Measurements from ENCODE around the gene SERPINA12. TPM values are rescaled to one million over a fixed set of nuclear protein-coding genes. Genes with fewer than 3 reads are reported as not detected.

The SERPINA12 gene
- polyA plus RNA-seq, 1 donor from 2014 or later = not detected

DNA sequence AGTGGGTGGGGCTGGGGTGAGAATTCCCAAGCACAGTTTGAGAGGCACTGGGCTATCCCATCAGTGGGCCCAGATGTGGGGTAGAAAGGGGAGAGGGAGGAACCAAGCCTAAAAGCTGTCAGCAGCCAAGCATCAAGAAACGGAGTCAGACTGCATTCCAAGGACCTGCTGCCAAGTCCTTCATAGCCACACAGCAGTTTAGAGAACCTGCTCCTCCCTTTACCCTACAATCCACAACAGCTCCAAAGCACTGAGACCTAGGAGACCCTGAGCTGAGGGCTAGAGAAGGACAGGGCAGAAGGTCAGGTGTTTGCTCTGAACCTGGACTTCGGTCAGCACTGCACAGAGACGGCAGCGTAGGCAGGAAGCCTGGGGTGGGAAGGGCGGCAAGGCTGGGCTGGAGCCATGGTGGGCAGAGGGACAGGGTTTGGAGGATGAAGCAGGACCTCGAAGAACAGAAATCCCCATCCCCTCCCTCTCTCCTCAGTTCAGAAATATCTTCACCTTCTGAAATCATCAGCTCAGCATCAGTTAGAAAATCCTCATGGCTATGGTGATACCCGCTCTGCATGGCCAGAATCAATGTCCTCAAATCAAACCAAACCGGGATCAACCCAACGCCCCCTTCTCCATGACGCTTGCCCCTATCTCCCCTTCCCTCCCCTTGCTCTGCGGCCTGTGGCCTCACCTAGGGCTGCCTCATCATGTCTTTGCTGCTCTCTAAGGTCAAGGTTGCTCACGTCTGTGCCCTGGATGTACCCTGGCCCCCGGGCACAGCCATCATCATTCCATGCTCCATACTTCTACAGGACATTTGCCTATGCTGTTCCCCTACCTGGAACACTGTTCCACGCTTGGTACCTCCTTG, 39.1 kb upstream of the SERPINA12 start:
- Histone ChIP-seq H4K20me1 (ENCODE audit: insufficient read depth) (no peaks in the 10 kb centered on the region), H3F3A (ENCODE audit: insufficient read depth, low read length, poor library complexity, severe bottlenecking) (no peaks in the 10 kb centered on the region), H3K9ac (ENCODE audit: low read length) (no peak overlapping the region), H3K79me2 (replicated peaks; ENCODE audit: insufficient read depth, low read length) (no peaks in the 10 kb centered on the region), H3K36me3 (ENCODE audit: insufficient read depth, low read length) (no peaks in the 10 kb centered on the region), H3K4me2 (ENCODE audit: low read length) (no peak overlapping the region), H3K9me3 (ENCODE audit: low read length) (no peaks in the 10 kb centered on the region), H3K4me3 (ENCODE audit: low read length) (no peak overlapping the region), H2AFZ (ENCODE audit: low read depth, low read length) (no peak overlapping the region), H3K27ac (ENCODE audit: low read length) (no peak overlapping the region), H3K27me3 (ENCODE audit: insufficient read depth, low read depth, low read length) (no peaks in the 10 kb centered on the region), H3K9me2 (ENCODE audit: insufficient read depth, low read length) (no peaks in the 10 kb centered on the region)
- TF ChIP-seq RAD21 (conservative IDR thresholded peaks at IDR 0.05) (no peak), TAF1 (IDR thresholded peaks at IDR 0.05; ENCODE audit: low read depth) (no peak), REST (IDR thresholded peaks at IDR 0.05; ENCODE audit: borderline replicate concordance) (no peak), SMC3 (conservative IDR thresholded peaks at IDR 0.05; ENCODE audit: poor library complexity) (no peak), EP300 (conservative IDR thresholded peaks at IDR 0.05; ENCODE audit: poor library complexity, severe bottlenecking) (no peak), MXI1 (conservative IDR thresholded peaks at IDR 0.05; ENCODE audit: poor library complexity, severe bottlenecking) (no peak), EZH2 (IDR thresholded peaks at IDR 0.05; ENCODE audit: borderline replicate concordance, insufficient read depth, low read length, poor library complexity, severe bottlenecking) (no peak), POLR2AphosphoS5 (IDR thresholded peaks at IDR 0.05) (no peak)
- TF ChIP-seq, protein P1, sequence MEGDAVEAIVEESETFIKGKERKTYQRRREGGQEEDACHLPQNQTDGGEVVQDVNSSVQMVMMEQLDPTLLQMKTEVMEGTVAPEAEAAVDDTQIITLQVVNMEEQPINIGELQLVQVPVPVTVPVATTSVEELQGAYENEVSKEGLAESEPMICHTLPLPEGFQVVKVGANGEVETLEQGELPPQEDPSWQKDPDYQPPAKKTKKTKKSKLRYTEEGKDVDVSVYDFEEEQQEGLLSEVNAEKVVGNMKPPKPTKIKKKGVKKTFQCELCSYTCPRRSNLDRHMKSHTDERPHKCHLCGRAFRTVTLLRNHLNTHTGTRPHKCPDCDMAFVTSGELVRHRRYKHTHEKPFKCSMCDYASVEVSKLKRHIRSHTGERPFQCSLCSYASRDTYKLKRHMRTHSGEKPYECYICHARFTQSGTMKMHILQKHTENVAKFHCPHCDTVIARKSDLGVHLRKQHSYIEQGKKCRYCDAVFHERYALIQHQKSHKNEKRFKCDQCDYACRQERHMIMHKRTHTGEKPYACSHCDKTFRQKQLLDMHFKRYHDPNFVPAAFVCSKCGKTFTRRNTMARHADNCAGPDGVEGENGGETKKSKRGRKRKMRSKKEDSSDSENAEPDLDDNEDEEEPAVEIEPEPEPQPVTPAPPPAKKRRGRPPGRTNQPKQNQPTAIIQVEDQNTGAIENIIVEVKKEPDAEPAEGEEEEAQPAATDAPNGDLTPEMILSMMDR (IDR thresholded peaks at IDR 0.05; ENCODE audit: poor library complexity, severe bottlenecking) = no peak

GRCh38 chr14:94547726-94548125, 38.5 kb upstream of the SERPINA12 start:
- no peaks in the 10 kb centered on the region for H3K36me3 ChIP-seq (ENCODE audit: insufficient read depth, low read length)
- H3K4me2 ChIP-seq (ENCODE audit: low read length) = no peak overlapping the region
- no peaks in the 10 kb centered on the region for H3K9me2 ChIP-seq (ENCODE audit: insufficient read depth, low read length)
- TF ChIP-seq RAD21 (conservative IDR thresholded peaks at IDR 0.05) (no peak), POLR2AphosphoS5 (IDR thresholded peaks at IDR 0.05) (no peak), EP300 (conservative IDR thresholded peaks at IDR 0.05; ENCODE audit: poor library complexity, severe bottlenecking) (no peak), MXI1 (conservative IDR thresholded peaks at IDR 0.05; ENCODE audit: poor library complexity, severe bottlenecking) (no peak), SMC3 (conservative IDR thresholded peaks at IDR 0.05; ENCODE audit: poor library complexity) (no peak), EZH2 (IDR thresholded peaks at IDR 0.05; ENCODE audit: borderline replicate concordance, insufficient read depth, low read length, poor library complexity, severe bottlenecking) (no peak), REST (IDR thresholded peaks at IDR 0.05; ENCODE audit: borderline replicate concordance) (no peak), TAF1 (IDR thresholded peaks at IDR 0.05; ENCODE audit: low read depth) (no peak)
- TF ChIP-seq, protein P1 (IDR thresholded peaks at IDR 0.05; ENCODE audit: poor library complexity, severe bottlenecking) = no peak
- no peaks in the 10 kb centered on the region for H4K20me1 ChIP-seq (ENCODE audit: insufficient read depth)
- no peaks in the 10 kb centered on the region for H3K79me2 ChIP-seq (replicated peaks; ENCODE audit: insufficient read depth, low read length)
- no peak overlapping the region for H3K4me3 ChIP-seq (ENCODE audit: low read length)
- H3K27me3 ChIP-seq (ENCODE audit: insufficient read depth, low read depth, low read length) = no peaks in the 10 kb centered on the region
- no peaks in the 10 kb centered on the region for H3K9me3 ChIP-seq (ENCODE audit: low read length)
- no peak overlapping the region for H2AFZ ChIP-seq (ENCODE audit: low read depth, low read length)
- no peak overlapping the region for H3K27ac ChIP-seq (ENCODE audit: low read length)
- H3K9ac ChIP-seq (ENCODE audit: low read length) = no peak overlapping the region
- no peaks in the 10 kb centered on the region for H3F3A ChIP-seq (ENCODE audit: insufficient read depth, low read length, poor library complexity, severe bottlenecking)

All from neural cell (in vitro differentiated cells).